PC-9 (cell line): ENCODE results near the gene GRIFIN. TPM values are rescaled to one million over a fixed set of nuclear protein-coding genes. Genes with fewer than 3 reads are reported as not detected.

ENCODE experiments used
- BruUV-seq: library from RNA; stranded (reverse); fragments of 400-500 nt; replicated peaks from 2 replicates; lab custom pipeline; 2021; lab: Mats Ljungman, UMichigan
- CTCF ChIA-PET: fragments of 300-600 bp; sonication (Branson Sonifier 250); formaldehyde crosslinking; loops from one replicate; lab custom pipeline; 2022; ENCODE audit warnings: antibody characterized with exemption; lab: Charles Lee
- POLR2A ChIA-PET: fragments of 300-600 bp; sonication (Branson Sonifier 250); formaldehyde crosslinking; loops from one replicate; lab custom pipeline; 2022; ENCODE audit warnings: antibody characterized with exemption; ENCODE audit not compliant: unreplicated experiment; lab: Charles Lee
- DNase-seq, 2 experiments: peaks; one replicate each; pipeline versions ENCODE4 v3.0.0 to v3.0.0-alpha.2; 2015 to 2022; ENCODE audit warnings: mixed read lengths in 1 of 2
- H2AFZ ChIP-seq: fragments of 200-600 bp; sonication (generic); 2 replicates; pipeline ENCODE4 v1.8.1; 2017; ENCODE audit warnings: antibody characterized with exemption
- H3F3A ChIP-seq: fragments of 200-600 bp; sonication (generic); 2 replicates; pipeline ENCODE4 v1.8.1; 2017; ENCODE audit warnings: antibody characterized with exemption, mild to moderate bottlenecking, low read depth; ENCODE audit not compliant: insufficient read depth
- H3K27ac ChIP-seq: fragments of 200-600 bp; sonication (generic); 2 replicates; pipeline ENCODE4 v1.6.1; 2016; ENCODE audit warnings: mixed run types
- H3K27me3 ChIP-seq: fragments of 200-600 bp; sonication (generic); 2 replicates; pipeline ENCODE4 v1.6.1; 2016; ENCODE audit warnings: low read depth, mixed run types; ENCODE audit not compliant: insufficient read depth
- H3K36me3 ChIP-seq: fragments of 200-600 bp; sonication (generic); 2 replicates; pipeline ENCODE4 v1.6.1; 2016; ENCODE audit warnings: low read depth, mixed run types
- H3K4me1 ChIP-seq: fragments of 200-600 bp; sonication (generic); replicated peaks from 2 replicates; pipeline ENCODE4 v1.6.1; 2016; ENCODE audit warnings: mixed run types; ENCODE audit not compliant: insufficient read depth
- H3K4me2 ChIP-seq: fragments of 200-600 bp; sonication (generic); 2 replicates; pipeline ENCODE4 v1.6.1; 2017; ENCODE audit warnings: mixed run types
- H3K4me3 ChIP-seq: fragments of 200-600 bp; sonication (generic); 2 replicates; pipeline ENCODE4 v1.6.1; 2016; ENCODE audit warnings: mixed run types
- H3K79me2 ChIP-seq: fragments of 200-600 bp; sonication (generic); 2 replicates; pipeline ENCODE4 v1.6.1; 2017; ENCODE audit warnings: low read depth, mixed run types
- H3K9me2 ChIP-seq: fragments of 200-600 bp; sonication (generic); 2 replicates; pipeline ENCODE4 v1.8.1; 2017; ENCODE audit warnings: mild to moderate bottlenecking; ENCODE audit not compliant: insufficient read depth
- H3K9me3 ChIP-seq: fragments of 200-600 bp; sonication (generic); 2 replicates; pipeline ENCODE4 v1.8.1; 2016; ENCODE audit warnings: low read depth; ENCODE audit not compliant: insufficient read depth
- H4K20me1 ChIP-seq: fragments of 200-600 bp; sonication (generic); 2 replicates; pipeline ENCODE4 v1.8.1; 2017; ENCODE audit not compliant: insufficient read depth
- CTCF ChIP-seq: fragments of 200-600 bp; sonication (generic); conservative IDR thresholded peaks from 2 replicates; pipeline ENCODE4 v1.6.1; 2017; ENCODE audit warnings: mixed run types, antibody characterized with exemption, mild to moderate bottlenecking, moderate library complexity
- EZH2 ChIP-seq: fragments of 200-600 bp; sonication (generic); IDR thresholded peaks from 2 replicates; pipeline ENCODE4 v1.8.0; 2017; ENCODE audit warnings: antibody characterized with exemption, low read depth
- intact Hi-C: fragments of 100-400 bp; cut with micrococcal nuclease; formaldehyde crosslinking; loops from one replicate; pipeline ENCODE4 v1.10.0; 2022; ENCODE audit not compliant: unreplicated experiment
- total RNA-seq: library from RNA; stranded (reverse); gene quantifications from 2 replicates; pipeline ENCODE4 v1.2.3, GENCODE V29; 2021

GRIFIN gene
- total RNA-seq, 1 experiment from 2014 or later = not detected

GRCh38 chr7:2445047-2445446 is 31.2 kb downstream of the GRIFIN start:
- POLR2A ChIA-PET = no interaction called here
- Histone ChIP-seq H3K27me3 (no peaks in the 10 kb centered on the region), H3K79me2 (no peaks in the 10 kb centered on the region; the same call in 1 of the 2 replicates), H3K4me2 (no peak overlapping the region), H3F3A (peaks cover 39% of the 10 kb centered on the region), H3K4me3 (no peak overlapping the region), H3K36me3 (no peaks in the 10 kb centered on the region), H3K4me1 (peaks cover 21% of the 10 kb centered on the region), H3K27ac (no peak overlapping the region), H2AFZ (no peak overlapping the region), H4K20me1 (no peaks in the 10 kb centered on the region), H3K9me2 (no peaks in the 10 kb centered on the region), H3K9me3 (no peaks in the 10 kb centered on the region)
- no peak for DNase-seq
- TF ChIP-seq EZH2 (no peak), CTCF (no peak)
- intact Hi-C loops = no loop called here
- no TSS peak for BruUV-seq
- CTCF ChIA-PET = no interaction called here

GRCh38 chr7:2444476-2444875 is 31.7 kb downstream of the GRIFIN start:
- no peak for DNase-seq
- intact Hi-C loops = no loop called here
- H3K36me3 ChIP-seq = no peaks in the 10 kb centered on the region
- H3K27ac ChIP-seq = no peak overlapping the region
- H3K79me2 ChIP-seq = no peaks in the 10 kb centered on the region; the same call in 1 of the 2 replicates
- TF ChIP-seq EZH2 (no peak), CTCF (no peak)
- no peaks in the 10 kb centered on the region for H4K20me1 ChIP-seq
- H3K4me3 ChIP-seq = no peak overlapping the region
- H3K9me3 ChIP-seq = no peaks in the 10 kb centered on the region
- peaks cover 41% of the 10 kb centered on the region for H3F3A ChIP-seq
- ChIA-PET POLR2A (no interaction called here), CTCF (no interaction called here)
- no peaks in the 10 kb centered on the region for H3K9me2 ChIP-seq
- H3K27me3 ChIP-seq = no peaks in the 10 kb centered on the region
- peaks cover 27% of the 10 kb centered on the region for H3K4me1 ChIP-seq
- H3K4me2 ChIP-seq = no peak overlapping the region
- BruUV-seq = no TSS peak
- H2AFZ ChIP-seq = no peak overlapping the region

- no TSS peak for BruUV-seq
- DNase-seq = no peak
- H3K4me3 ChIP-seq = no peak overlapping the region
- peaks cover 36% of the 10 kb centered on the region for H3K4me1 ChIP-seq
- POLR2A ChIA-PET = interaction anchor here (0.6 kb wide), 1 partner anchor 70 kb away, joined by 10 read pairs; no protein-coding TSS in a partner anchor
- TF ChIP-seq CTCF = no peak
- TF ChIP-seq EZH2 = no peak
- no peak overlapping the region for H2AFZ ChIP-seq
- peaks cover 31% of the 10 kb centered on the region for H3F3A ChIP-seq
- H3K36me3 ChIP-seq = no peaks in the 10 kb centered on the region
- intact Hi-C loops = no loop called here
- no peaks in the 10 kb centered on the region for H4K20me1 ChIP-seq
- H3K27ac ChIP-seq = no peak overlapping the region
- CTCF ChIA-PET = no interaction called here
- H3K4me2 ChIP-seq = no peak overlapping the region
- no peaks in the 10 kb centered on the region for H3K9me3 ChIP-seq
- H3K9me2 ChIP-seq = no peaks in the 10 kb centered on the region
- no peaks in the 10 kb centered on the region; the same call in 1 of the 2 replicates for H3K79me2 ChIP-seq
- no peaks in the 10 kb centered on the region for H3K27me3 ChIP-seq
Measured at GRCh38 chr7:2443491-2443890, 32.7 kb downstream of the GRIFIN start.
